ENCODE results near the gene MAP2K5.

The MAP2K5 gene

DNA sequence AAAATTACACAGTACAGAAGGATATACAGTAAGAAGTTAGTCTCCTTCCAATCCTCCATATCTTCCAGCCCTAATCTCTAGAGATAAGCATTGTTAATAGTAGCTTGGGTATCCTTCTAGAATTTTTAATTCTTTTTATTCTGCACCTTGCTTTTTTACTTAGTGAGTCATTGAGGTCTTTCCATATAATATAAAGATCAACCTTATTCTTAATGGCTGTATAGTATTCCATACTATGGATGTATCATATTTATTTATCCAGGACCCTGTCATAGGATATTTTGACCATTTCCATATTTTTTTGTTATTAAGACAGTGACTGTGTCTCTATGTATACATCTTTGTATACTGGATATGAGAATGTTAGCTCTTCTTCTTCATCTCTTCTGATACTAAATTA is 246.5 kb downstream of the MAP2K5 start:
- DNase-seq, result no peak

DNA sequence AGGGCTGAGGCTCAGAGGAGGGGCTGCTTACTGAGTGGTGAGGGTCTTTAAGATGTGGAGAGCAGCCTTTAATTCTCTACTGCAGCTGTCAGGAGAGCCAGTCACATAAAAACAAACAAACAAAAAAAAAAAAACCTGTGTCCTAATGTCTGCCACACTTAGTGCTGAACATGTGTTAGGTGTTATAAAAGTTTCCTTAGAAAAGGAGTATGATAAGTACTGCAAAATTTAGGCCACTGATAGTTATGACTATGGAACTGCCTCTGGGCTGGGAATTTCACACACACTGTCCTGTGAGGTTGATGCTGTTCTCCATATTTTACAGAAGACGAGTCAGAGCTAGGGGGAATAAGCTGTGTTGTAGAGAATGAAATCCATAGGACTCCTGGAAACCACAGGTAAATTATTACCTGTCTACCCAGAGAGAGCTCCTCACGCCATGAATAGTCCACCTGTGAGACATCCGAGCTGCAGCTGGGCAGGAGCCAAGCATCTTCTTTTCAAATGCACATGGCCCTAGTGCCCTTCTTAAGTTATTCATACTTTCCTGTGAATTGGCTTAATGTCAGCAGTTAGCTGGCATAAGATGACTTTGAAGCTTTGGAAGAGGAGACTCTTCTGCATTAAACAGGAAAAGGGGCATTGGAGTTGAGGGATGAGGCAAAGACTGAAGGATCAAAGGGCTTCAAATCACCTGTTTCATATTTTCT is 248.3 kb downstream of the MAP2K5 start:
- no peak for DNase-seq

DNA sequence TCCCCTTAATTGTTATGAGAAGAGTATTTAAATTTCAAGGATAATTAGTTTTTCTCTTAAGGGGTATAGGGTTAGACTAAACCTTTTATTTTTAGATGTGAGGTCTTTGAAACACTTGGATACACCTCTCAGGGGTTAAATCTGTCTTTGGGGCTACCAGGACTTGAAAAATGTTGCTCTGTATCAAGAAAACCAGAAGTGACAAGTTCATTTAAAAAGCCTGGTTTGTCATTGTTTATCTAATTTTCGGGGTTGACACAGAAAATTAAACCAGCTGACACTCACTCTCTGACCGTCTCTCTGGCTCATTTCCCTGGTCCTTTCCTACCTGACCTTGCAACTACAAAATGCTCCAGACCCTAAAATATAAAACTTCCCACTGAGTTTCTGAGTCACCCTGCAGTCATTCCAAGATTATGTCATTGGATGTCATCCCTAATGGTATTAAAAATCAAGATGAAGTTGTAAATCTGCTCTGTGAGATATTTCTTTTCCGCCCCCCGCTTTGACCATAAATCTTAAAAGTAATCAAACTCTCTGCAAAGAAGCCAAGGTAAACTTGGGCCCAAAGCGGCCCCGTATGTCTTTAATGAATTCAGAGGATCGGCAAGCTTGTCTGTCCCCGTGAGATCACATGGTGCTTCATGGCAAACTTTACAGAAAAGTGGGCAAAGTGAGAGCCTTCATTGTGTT is 249.9 kb downstream of the MAP2K5 start:
- DNase-seq, result peak; percentile 42

DNA sequence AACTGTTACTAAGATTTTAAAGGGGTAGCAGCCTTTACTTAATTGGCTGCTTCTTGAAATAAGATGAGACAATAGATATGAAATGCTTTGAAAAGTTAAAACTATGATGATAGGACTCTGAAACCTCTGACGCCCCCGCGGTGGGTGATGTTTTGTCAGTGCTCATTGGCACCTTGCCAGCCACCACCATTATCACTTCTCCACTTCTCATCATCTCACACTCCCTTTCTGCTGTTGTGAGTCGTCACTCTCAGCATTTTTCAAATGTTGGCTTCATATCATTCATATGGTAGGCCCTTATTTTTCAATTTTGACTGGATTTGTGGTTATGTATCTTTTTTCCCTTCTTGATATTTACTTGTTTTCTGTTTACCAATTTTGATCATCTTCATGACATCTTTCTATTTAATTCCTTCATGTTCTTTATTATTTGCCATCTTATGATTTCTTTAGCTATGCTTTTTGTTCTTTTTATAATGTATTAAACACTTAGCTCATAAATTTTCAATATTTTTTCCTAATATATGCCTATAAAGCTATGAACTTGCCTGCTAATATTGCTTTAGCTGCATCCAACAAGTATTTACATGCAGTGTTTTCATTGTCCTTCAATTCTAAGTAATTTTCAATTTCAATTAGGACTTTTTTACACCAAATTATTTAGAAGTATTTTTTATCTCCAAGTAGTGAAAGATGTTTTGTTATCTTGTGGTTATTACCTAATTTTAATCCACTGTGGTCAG is 252.5 kb downstream of the MAP2K5 start:
- DNase-seq, result no peak

DNA sequence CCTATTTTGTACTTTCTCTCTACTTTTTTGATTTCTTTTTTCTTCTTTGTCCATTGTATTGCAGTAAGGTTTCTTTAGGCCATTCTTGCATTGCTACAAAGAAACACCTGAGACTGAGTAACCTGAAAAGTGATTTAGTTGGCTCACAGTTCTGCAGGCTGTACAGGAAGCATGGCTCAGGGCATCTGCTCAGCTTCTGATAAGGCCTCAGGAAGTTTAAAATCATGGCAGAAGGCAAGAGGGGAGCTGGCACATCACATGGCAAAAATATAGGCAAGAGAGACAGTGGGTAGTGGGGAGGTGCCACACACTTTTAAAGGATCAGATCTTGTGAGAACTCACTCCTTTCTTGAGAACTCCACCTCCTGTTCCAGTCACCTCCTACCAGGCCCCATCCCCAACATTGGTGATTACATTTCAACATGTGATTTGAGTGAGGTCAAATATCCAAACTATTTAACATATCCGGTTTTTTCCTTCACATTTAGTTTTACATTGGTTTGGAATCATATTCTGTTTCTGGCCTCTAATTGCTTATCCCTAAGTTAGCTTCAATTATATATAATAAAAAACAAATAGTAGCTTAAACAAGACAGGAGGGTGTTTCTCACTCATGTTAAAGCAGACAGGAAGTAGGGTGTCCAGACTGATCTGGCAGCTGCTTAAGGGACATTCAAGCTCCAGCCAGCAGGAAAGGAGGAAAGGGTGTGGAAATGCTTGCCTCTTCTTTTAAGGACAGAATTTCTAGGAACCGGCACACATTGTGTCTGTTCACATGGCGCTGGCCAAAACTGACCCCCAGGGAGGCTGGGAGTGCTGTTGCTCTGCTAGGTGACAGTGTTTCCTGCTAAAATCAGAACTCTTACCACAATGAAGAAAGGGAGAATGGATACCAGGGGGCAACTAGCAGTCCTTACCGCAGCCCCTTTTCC is 254.0 kb downstream of the MAP2K5 start:
- no peak for DNase-seq

DNA sequence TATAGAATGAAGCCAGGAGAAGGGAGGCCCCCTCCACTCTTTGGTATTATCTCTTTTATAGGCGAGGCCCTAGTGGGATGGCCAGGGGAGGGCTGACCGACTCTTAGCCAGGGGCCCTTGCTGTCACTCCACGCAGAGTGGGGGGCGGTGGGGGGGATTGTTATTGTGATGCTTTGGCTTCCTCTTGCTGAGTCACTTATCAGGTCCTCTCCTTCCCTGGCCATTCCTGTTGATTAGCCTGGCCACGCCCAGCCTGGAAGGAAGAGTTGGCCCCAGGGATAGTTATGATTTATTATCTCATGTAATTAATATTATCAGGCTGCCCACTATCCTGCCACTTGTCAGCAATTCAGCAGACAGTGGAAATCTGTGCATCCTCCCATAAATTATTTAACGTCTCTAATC is 257.3 kb downstream of the MAP2K5 start:
- no peak for DNase-seq

DNA sequence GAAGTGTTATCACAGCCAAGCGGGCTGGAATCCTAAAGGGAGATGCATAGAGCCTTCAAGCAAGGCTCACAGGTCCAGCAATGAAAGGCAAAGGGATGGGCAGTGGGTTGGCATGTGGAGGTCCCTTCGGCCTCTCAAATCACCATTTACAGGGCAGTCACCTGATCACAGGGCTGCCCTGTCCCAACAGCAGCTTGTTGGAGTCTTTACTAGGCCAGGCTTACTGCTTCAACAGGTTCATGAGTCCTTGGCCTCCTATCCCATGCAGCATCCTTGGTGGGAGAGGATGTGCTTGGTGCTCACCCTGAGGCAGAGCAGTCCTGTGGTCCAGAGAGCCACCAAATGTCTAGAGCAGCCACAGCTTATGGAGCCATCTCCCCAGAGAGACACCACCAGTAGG is 258.6 kb downstream of the MAP2K5 start:
- no peak for DNase-seq

DNA sequence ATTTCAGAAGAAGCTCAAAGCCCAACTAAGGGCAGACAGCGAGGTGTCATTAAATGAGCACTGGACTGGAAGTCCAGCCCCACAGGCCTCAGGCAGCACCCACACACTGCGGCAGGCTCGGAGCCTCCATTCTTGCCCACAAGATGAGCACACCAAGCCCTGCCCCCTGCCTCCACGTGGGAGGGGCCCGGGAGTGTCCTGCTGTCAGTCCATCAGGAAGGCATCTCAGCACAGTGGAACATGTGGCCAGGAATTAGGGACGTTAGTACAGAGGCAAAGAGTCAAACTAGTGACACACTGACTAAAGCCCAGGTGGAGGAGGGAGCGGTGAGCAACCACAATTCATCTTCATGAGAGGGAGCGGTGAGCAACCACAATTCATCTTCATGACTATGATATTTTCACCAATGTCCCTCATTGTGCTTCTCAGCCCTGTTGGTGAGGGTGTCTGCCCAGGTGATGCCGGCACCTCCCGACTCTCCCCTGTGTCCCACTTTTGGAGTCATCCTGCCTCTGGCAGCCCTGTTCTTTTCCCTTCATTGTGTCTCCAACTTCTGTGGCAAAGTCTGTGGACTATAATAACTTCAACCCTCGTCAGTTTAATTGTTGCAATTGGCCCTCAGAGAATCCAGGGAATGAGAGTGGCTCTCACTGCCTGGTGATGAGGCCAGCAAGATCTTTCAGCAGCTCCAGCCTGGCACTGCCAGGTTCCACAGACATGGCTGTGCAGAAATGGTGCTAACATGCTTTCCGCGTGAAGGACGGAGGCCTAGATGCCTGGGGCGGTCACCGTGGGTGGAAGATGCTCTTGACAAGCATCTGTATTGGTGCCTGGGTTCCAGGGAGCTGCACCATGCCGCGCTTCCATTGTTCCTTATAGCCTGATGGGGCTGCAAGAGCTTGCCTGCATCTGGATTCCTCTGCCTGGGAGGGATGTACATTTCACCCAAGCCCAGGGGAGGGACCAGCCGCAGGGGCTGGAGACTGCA is 259.7 kb downstream of the MAP2K5 start:
- DNase-seq, result no peak

DNA sequence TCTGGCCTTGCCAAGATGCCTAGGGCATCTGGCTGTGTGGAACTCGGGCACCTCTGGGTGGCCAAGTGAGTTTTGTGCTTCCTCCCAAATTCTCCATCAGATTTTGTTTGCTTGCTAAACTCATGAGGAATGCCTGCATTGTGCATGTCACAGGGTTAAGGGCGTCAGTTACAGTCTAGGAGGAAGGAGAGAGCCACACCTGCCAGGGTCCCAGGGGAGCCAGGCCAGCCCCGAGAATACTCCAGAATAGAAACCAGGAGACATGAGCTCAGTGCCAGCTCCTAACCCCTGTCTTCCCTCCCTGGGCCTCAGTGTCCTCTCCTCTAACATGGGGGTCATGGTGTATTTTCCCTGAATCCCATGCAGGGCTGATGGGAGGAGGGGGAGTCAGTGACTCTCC is 260.8 kb downstream of the MAP2K5 start:
- DNase-seq, result no peak

DNA sequence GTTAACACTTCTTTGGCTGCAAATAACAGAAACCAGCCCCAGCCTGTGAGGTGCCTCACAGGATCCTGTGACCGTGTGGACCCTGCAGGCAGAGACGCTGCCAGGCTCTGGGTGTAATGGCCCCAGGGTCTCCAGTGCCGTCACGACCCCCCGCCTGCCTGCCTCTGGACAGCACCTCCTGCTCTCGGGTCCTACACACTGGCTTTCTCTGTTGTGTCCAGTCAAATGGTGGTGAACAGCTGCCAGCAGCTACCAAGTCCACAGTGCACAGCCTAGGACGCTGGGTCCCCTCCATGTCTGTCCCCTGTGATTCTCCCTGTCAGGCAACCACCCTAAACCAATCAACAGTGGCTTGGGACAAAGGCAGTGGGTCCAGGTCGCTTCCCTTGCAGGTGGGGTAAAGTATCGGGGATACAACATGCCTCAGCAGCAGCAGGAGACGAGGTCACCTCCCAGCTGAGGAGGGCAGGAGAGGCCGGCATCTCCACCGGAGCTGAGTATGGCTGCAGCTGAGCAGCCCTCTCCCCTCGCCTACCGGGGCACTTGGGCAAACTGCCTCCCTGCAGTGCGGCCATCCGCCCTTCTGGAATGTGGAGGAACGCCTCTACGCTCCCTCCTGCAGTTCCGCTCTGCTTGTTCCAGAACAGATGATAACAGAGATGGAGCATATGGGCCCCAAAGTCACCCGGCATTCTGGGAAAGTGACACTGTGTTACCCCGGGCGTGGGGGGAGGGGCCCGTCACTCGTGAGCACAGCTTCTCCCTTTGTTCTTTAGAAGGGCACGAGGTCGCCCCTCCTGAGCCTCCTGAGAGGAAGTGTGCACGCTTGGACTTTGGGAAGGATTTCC is 261.7 kb downstream of the MAP2K5 start:
- no peak for DNase-seq

DNA sequence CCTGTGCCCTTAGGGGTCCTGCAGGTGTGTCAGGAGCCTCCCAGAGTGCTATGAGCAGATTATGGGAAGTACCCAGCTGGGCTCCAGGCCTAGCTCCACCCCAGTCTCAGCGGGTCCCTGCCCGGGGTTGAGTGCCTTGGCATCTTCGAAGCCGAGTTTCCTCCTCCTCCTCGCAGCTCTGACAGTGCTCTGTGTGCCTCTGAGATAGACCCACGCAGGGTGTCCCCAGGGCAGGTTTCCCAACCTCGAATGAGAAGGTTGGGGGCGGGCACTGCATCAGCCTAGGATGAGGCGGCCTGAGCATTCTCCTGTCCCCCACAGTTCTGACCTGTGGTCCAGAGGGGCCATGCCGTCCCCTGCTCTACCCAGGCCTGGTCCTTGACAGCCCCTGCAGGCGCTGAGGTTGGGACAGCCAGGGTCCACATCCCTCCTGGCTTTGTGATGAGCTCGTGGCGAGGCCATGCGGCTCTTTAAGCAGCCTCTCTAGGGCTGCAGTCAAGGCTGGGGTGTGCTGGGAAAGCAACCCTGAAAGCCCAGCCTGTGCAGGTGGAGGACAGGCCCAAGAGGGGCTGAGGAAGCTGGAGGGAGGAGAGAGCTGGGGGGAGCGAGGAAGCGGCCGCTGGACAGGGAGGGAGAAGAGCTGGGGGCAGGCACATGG is 262.6 kb downstream of the MAP2K5 start:
- DNase-seq, result no peak

DNA sequence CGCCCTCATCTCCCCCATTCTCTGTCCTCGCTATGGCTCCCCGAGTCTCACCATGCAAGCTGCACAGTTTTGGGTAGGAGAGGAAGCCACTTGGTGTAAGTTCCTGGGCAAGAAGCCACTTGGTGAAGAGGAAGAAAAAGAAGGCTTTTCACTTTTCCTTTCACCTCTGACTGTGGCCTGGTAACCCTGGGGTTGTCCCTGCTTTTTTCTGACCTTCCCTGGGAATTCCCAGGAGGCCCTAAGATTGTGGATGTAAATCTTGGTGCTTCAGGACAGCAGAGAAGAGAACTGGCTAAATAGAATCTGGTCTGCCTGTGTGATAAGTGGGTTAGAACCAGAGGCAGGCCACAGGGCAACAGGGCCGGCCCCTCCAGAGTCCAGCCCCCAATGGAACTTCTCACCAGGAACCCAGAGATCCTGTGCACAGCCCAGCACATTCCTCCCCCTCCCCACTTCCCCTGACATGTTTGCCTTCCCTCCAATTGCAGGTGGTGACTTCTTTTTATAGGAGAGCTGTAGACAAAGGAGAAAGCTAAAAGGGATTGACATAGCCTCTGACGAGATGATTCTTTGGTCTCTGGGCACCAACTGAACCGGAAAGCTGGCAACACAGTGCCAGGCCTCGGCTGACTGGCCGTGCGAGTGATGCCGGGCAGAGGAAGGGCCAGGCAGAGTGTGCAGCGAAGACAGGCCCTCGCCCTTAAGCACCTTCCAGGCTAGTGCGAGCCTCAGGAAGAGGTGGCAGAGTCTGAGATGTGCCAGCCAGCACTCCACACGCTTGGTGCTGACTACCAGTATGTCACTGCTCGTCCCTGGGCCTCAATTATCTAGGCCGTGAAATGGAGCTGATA is 263.4 kb downstream of the MAP2K5 start:
- DNase-seq, result no peak

DNA sequence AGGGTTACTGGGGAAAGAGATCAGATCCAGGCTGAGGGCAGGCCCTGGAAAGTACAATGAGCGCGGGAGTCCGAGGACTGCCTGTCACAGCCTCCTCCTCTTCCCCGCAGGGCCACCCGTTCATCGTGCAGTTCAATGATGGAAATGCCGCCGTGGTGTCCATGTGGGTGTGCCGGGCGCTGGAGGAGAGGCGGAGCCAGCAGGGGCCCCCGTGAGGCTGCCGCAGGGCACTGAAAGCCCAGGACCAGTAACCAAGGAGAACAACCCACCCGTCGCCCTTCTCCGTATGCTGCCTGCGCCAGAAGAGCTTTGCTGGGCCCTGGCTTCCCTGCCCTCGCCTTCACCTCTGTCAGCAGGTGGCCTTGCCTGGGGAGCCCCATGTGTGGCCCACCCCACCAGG is 264.0 kb downstream of the MAP2K5 start:
- DNase-seq, result no peak

DNA sequence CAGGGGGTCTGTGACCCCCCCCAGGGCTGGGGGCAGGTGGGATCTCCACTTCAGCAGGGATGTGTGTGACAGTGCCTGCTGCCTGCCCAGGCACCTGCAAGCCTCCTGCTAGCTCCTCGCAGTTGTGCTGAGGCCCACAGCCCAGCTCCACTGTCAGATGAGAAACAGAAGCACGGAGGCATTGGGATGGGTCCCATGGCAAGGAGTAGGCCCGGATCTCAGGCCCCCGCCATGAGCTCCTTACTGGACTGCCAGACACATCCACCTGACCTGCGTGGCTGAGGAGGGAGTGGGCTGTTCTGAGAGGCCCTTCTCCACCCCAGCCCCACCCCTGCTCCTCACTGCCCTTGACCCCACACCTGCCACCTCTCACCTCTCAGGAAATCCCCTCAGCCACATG is 264.6 kb downstream of the MAP2K5 start:
- DNase-seq, result no peak

DNA sequence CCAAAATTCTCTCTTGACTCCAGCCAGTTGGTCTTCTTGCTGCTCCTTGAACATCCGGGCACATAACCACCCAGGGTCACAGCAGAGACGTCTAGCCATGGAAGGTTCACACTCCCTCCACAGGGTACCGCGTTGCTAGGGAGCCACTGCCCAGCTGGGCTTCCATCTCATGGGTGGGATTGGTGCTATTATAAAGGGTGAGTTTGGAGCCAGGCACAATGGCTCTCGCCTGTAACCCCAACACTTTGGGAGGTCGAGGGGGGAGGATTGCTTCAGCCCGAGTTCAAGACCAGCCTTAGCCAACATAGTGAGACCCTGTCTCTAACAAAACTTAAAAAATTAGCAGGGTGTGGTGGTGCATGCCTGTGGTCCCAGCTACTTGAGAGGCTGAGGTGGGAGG is 265.3 kb downstream of the MAP2K5 start:
- DNase-seq, result no peak

DNA sequence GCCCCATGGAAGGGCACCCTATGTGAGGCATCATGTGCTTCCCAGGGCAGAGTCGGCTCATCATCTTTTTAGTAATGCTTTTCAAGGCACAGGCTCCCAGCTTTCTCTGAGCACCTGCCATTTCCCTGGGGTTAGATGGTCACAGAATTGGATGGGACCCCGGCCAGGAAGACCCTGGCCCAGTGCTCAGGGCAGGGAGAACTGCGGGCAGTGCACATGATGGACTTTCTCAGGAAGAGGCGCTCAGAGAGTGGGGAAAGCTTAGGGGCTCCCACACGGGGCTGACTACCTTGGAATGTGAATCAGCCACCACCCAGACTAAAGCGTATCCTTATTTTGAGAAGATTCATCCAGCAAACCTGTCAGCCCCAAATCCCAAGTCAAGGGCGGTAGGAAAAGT is 266.3 kb downstream of the MAP2K5 start:
- DNase-seq, result no peak

DNA sequence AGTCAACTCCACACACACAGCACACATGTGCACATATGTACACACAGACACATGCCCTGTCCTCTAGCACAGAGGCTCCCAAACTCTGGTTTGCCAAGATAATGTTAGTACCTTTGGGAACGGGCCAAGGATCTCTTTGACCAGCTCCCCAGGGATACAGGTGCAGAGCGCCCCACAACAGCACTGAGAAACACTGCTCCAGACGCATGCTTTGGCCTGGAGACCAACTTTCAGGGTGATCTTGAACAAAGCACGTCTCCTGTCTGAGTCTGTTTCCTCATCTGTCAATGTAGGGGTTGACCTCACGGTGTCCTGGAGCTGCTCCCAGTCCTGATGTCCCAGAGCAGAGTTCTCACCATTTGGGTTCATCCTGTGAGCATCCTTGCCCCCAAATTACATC is 266.9 kb downstream of the MAP2K5 start:
- no peak for DNase-seq

DNA sequence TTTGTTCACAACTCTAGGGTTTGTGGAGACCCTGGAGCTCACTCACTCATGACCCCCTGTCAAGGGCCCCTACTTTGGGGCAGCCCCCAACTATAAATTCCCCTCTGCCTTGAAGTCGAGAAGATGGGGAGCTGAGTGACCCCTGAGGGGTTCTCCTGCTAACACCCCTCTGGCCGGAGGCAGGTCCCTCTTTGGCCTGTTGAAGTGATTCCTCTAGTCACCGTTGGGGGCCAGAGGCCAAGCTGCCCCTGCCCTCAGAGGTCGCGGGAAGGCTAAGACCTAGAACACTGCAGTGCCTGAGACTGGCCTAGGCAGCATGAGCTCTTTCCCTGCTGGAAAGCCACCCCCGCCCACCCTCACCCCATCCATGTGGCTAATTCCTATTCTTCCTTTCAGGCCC is 267.4 kb downstream of the MAP2K5 start:
- DNase-seq, result no peak

DNA sequence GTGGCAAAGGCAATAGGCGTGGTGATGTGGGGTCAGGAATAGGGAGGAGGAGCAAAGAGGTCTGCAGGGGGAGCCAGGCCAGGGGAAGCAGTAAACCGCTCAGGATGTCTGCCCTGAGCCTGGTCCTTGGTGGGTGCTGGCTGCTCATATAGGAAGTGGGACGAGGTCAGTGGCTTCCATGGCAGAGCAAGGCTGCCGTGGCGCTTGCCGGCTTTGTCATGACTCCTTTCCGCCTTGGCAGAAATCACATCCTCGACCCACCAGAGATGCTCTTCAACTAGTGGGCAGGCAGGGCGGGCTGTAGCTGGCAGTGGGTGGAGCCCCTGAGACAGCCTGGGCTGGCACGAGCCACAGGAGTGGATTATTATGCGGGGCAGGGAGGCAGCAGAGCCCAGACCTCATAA is 269.7 kb downstream of the MAP2K5 start:
- no peak for DNase-seq
